Sigmoid colon (tissue), 7 donors: ENCODE measurements around the gene CFAP97D2. TPM values are rescaled to one million over a fixed set of nuclear protein-coding genes. Genes with fewer than 3 reads are reported as not detected.

Source experiments
- DNase-seq: peaks from one replicate; pipeline ENCODE4 v3.0.0-alpha.2; 2019
- H3K27ac ChIP-seq, 4 donors: fragments of 200-600 bp; sonication (generic); one replicate each; pipeline ENCODE4 v1.5.1; 2016 to 2019; ENCODE audit warnings: mild to moderate bottlenecking in 1 of 4
- H3K27me3 ChIP-seq, 3 donors: fragments of 200-600 bp; sonication (generic); one replicate each; pipeline ENCODE4 v1.5.1; 2019; ENCODE audit warnings: mild to moderate bottlenecking in 1 of 3
- H3K36me3 ChIP-seq, 4 donors: fragments of 200-600 bp; sonication (generic); one replicate each; pipeline ENCODE4 v1.5.1; 2016 to 2019
- H3K4me1 ChIP-seq, 4 donors: fragments of 200-600 bp; sonication (generic); one replicate each; pipeline ENCODE4 v1.5.1; 2017 to 2019
- H3K4me3 ChIP-seq, 4 donors: fragments of 200-600 bp; sonication (generic); one replicate each; pipeline ENCODE4 v1.5.1; 2017 to 2019; ENCODE audit warnings: mild to moderate bottlenecking in 2 of 4, moderate library complexity in 1 of 4
- H3K9me3 ChIP-seq, 4 donors: fragments of 200-600 bp in 3 of 4; sonication (generic) in 3 of 4; one replicate each; pipeline versions ENCODE4 v1.5.1 to v1.6.1; 2013 to 2019
- EP300 ChIP-seq, 4 donors: sonication (generic); formaldehyde crosslinking; IDR thresholded peaks; one replicate each; pipeline ENCODE4 v1.6.1; 2017; ENCODE audit warnings: antibody characterized with exemption in 4 of 4
- POLR2A ChIP-seq, 2 donors: fragments of 450-650 bp; IDR thresholded peaks; one replicate each; pipeline ENCODE4 v1.6.1; 2016; ENCODE audit warnings: antibody characterized with exemption in 2 of 2, mild to moderate bottlenecking in 2 of 2, moderate library complexity in 2 of 2
- POLR2AphosphoS5 ChIP-seq, 4 donors: sonication (generic); formaldehyde crosslinking; IDR thresholded peaks; one replicate each; pipeline ENCODE4 v1.6.1; 2017; ENCODE audit warnings: antibody characterized with exemption in 4 of 4
- WGBS, 2 donors: extraction: QIAGEN DNeasy Blood & Tissue Kit; methylation state at CpG; one replicate each; pipeline ENCODE4 v1.1.7; 2013; 5-methylcytosine and 5-hydroxymethylcytosine counted together
- intact Hi-C: fragments of 100-400 bp; cut with DNase I; formaldehyde crosslinking; loops from one replicate; pipeline ENCODE4 v1.15.1; 2023
- polyA plus RNA-seq, 3 donors: library from polyadenylated mRNA; stranded (reverse); fragments of 200-250 nt; gene quantifications; one replicate each; pipeline ENCODE4 v1.2.3, GENCODE V29; 2013
- total RNA-seq, 4 donors: library from RNA; depleted of rRNA; stranded (reverse); fragments of >200 nt; gene quantifications; one replicate each; pipeline ENCODE4 v1.1.0, GENCODE V29; 2016
- TF ChIP-seq, protein P1 (sequence below), 4 experiments: fragments of 450-650 bp in 3 of 4; fragments of 200-600 bp in 1 of 4; IDR thresholded peaks; one replicate each; pipeline ENCODE4 v1.5.1; 2016 to 2019; ENCODE audit warnings: antibody characterized with exemption in 4 of 4, mild to moderate bottlenecking in 3 of 4, moderate library complexity in 2 of 4
- donor health status: healthy with polysubstance abuse.
- donor health status: Bipolar disorder and iron deficiency.
- donor health status: healthy.

CFAP97D2 gene
- total and polyA plus RNA-seq, 7 donors = 0.04 TPM; not detected in 6

DNA sequence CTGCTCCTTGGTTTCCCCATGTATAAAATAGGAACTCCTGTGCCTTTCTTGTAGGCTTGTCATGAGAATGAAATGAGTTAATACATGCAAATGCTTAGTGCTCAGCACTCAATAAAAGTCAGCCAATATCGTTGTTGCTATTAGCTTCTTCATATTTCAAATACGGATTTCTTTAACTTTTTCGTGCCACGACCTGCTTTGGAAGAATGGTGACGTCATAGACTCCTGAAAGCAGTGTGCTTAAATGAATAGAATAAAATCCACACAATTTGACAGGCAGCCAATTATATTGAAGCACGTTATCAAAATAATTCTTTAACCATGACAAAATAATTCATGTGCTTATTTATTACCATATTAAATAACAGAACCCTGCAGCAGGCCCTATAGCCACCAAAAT is 29.1 kb downstream of the CFAP97D2 start:
- no peak overlapping the region for H3K27ac ChIP-seq
- TF ChIP-seq EP300 (IDR thresholded peaks at IDR 0.05) (no peak), POLR2A (IDR thresholded peaks at IDR 0.05) (no peak), POLR2AphosphoS5 (IDR thresholded peaks at IDR 0.05) (no peak)
- TF ChIP-seq, protein P1, sequence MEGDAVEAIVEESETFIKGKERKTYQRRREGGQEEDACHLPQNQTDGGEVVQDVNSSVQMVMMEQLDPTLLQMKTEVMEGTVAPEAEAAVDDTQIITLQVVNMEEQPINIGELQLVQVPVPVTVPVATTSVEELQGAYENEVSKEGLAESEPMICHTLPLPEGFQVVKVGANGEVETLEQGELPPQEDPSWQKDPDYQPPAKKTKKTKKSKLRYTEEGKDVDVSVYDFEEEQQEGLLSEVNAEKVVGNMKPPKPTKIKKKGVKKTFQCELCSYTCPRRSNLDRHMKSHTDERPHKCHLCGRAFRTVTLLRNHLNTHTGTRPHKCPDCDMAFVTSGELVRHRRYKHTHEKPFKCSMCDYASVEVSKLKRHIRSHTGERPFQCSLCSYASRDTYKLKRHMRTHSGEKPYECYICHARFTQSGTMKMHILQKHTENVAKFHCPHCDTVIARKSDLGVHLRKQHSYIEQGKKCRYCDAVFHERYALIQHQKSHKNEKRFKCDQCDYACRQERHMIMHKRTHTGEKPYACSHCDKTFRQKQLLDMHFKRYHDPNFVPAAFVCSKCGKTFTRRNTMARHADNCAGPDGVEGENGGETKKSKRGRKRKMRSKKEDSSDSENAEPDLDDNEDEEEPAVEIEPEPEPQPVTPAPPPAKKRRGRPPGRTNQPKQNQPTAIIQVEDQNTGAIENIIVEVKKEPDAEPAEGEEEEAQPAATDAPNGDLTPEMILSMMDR (IDR thresholded peaks at IDR 0.05) = no peak
- no peak for DNase-seq
- no peak overlapping the region for H3K4me3 ChIP-seq
- intact Hi-C loops = no loop called here
- no peaks in the 10 kb centered on the region for H3K4me1 ChIP-seq
- no peaks in the 10 kb centered on the region for H3K36me3 ChIP-seq
- H3K27me3 ChIP-seq = no peaks in the 10 kb centered on the region
- H3K9me3 ChIP-seq = no peaks in the 10 kb centered on the region
- 81 to 88% methylated on average over 6 of the region's 6 CpGs for WGBS, 2 donors

DNA sequence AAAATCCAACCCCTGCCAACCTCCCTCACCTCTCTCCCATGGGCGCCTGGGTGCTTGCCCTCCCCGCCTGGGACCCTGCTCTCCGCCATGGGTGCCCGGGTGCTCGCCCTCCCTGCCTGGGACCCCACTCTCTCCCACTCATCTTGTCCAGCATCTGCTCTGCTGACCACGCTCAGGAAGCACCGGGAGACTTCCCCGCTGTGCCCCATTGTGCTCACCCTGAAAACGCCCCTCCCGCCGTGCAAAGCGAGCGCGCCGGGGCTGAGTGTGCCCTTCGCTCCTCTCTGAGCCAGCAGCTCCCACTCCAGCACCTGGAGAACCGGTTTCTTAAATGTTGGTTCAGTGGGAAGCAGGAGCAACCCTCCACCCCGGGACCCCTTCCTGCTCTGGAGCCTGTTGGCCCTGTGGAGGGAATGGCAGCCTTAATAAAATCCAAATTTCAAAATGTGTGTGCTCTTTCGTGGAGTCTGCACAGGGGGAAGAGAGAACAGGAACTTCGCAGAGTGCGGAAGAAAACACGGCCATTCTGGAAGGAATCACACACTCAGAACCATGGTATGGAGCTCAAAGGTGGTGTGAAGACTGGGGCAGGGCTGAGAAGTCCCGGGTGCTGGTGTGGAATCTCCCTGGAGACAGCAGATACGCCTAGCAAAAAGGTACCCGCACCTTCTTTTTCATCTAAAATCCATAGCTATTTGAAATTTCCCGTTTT is 32.5 kb downstream of the CFAP97D2 start:
- H3K27me3 ChIP-seq = peaks cover 0 to 9% (median 0%) of the 10 kb centered on the region in 3 donors
- TF ChIP-seq POLR2A (IDR thresholded peaks at IDR 0.05) (no peak), POLR2AphosphoS5 (IDR thresholded peaks at IDR 0.05) (no peak), EP300 (IDR thresholded peaks at IDR 0.05) (no peak)
- TF ChIP-seq, protein P1 (IDR thresholded peaks at IDR 0.05) = no peak
- H3K36me3 ChIP-seq = no peaks in the 10 kb centered on the region
- no peaks in the 10 kb centered on the region for H3K4me1 ChIP-seq
- intact Hi-C loops = no loop called here
- 58 to 75% methylated on average over 26 of the region's 26 CpGs for WGBS, 2 donors
- H3K27ac ChIP-seq = no peak overlapping the region
- H3K9me3 ChIP-seq = no peaks in the 10 kb centered on the region
- H3K4me3 ChIP-seq = no peak overlapping the region
- DNase-seq = no peak

DNA sequence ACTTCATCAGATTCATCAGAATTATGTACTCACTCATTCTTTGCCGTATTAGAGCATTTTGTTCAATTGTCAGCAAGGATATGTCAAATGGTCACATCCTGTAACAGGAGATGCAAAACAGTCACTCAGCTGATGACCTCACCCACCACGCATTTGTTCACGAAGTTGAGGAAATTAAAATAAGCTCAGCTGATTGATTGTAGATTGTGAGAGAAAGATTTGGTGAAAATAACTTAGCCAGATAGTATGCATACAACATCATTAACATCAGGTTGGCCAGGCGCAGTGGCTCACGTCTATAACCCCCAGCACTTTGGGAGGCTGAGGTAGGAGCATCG is 33.1 kb downstream of the CFAP97D2 start:
- H3K4me1 ChIP-seq = no peaks in the 10 kb centered on the region
- H3K27ac ChIP-seq = no peak overlapping the region
- intact Hi-C loops = no loop called here
- DNase-seq = no peak
- no peak for TF ChIP-seq EP300 (IDR thresholded peaks at IDR 0.05)
- no peak for TF ChIP-seq POLR2AphosphoS5 (IDR thresholded peaks at IDR 0.05)
- no peak for TF ChIP-seq POLR2A (IDR thresholded peaks at IDR 0.05)
- TF ChIP-seq, protein P1 (IDR thresholded peaks at IDR 0.05) = no peak
- WGBS, 2 donors = 73 to 80% methylated on average over 6 of the region's 6 CpGs
- no peak overlapping the region for H3K4me3 ChIP-seq
- H3K27me3 ChIP-seq = peaks cover 0 to 9% (median 0%) of the 10 kb centered on the region in 3 donors
- H3K9me3 ChIP-seq = no peaks in the 10 kb centered on the region
- no peaks in the 10 kb centered on the region for H3K36me3 ChIP-seq

DNA sequence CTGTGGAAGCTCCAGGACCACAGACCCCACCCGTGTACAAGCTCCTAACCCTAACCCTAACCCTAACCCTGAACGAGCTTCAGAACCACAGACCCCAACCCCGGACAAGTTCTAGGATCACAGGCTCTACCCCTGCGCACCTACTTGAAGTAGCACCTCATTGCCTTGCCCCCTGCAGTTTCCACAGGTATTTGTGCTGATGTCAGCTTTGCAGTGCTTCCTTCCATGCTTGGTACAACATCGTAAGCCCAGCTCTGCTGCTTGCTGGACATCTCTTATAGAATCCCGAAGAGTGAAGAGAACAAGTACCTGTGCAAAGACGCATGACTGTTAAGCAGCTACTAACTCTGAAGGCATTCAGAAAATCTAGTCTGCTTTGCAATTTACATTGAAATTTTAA is 34.9 kb downstream of the CFAP97D2 start:
- H3K9me3 ChIP-seq = no peaks in the 10 kb centered on the region

DNA sequence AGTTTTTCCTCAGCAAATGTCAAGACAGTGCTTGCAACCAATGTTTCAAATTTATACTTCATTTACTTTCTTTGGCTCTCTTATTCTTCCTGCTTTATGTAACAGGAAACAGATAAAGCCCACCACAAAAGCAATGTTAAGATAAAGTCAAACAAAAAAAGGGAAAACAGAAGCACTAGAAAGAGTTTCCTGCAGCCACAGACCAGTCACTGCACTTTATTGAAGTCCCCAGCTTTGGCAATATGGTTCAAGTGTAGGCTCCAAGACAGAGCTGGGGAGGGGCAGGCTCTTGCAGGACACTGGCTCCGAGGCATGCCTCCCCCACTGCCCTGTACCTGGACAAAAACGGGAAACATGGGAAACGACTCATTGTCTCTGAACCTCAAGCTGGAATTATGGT is 40.3 kb downstream of the CFAP97D2 start:
- Histone ChIP-seq H3K36me3 (no peaks in the 10 kb centered on the region), H3K9me3 (no peaks in the 10 kb centered on the region), H3K4me1 (no peaks in the 10 kb centered on the region), H3K27me3 (no peaks in the 10 kb centered on the region), H3K4me3 (no peak overlapping the region), H3K27ac (no peak overlapping the region)
- WGBS, 2 donors = 37 to 82% methylated on average over 3 of the region's 3 CpGs
- intact Hi-C loops = no loop called here
- no peak for DNase-seq
- TF ChIP-seq, protein P1 (IDR thresholded peaks at IDR 0.05) = no peak

More for the DNA sequence above, 34.9 kb downstream of the CFAP97D2 start:
- no peak overlapping the region for H3K27ac ChIP-seq
- 70 to 90% methylated on average over 7 of the region's 7 CpGs for WGBS, 2 donors
- no peaks in the 10 kb centered on the region for H3K4me1 ChIP-seq
- no peaks in the 10 kb centered on the region for H3K36me3 ChIP-seq
- intact Hi-C loops = no loop called here
- DNase-seq = no peak
- peaks cover 0 to 9% (median 0%) of the 10 kb centered on the region in 3 donors for H3K27me3 ChIP-seq
- H3K4me3 ChIP-seq = no peak overlapping the region
- TF ChIP-seq POLR2AphosphoS5 (IDR thresholded peaks at IDR 0.05) = no peak
